Body of pancreas (tissue), 4 donors: ENCODE measurements around the gene DDHD1.

Experiments
- POLR2A ChIP-seq, 3 donors: fragments of 450-650 bp; IDR thresholded peaks; one replicate each; pipeline ENCODE4 v1.6.1; 2016; ENCODE audit warnings: antibody characterized with exemption in 3 of 3, mild to moderate bottlenecking in 2 of 3
- TF ChIP-seq, protein P1 (sequence below), 7 experiments: fragments of 450-650 bp in 4 of 7; fragments of 200-600 bp in 3 of 7; sonication (generic) in 3 of 7; IDR thresholded peaks; one replicate each; pipeline ENCODE4 v1.5.1; 2016 to 2019; ENCODE audit warnings: antibody characterized with exemption in 7 of 7

DNA sequence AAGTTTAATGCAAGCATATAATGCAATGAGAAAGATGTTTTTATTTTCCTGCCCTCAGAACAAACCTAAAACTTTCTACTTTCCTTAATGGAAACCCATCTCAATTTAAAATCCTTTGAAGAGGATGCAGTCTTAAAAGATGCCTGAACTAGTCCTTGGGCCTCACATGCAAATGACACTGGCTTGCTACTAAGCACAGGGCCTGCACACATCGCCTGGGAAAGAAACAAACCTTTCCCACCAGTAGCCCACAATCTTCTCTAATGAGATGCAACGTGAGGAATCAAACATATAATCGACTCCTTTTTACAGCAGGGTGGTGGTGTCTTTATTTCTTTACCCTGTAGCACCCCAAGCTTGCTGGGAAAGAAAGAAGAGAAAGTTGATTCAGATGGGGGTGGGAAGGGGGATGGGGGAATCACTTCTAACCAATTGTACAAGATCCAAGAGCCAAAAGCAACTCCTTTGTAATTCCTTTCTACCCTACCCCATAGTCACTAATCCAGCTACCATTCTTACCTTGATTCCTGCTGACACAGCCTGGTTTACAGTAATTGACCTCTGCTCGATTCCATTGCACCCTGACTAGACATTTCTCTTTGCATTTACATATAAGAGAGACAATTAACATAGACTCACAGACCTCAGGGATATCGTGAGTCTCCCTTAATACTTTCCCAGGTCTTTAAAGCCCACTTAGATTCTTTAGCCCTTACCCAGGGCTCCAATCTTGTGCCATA is 132.8 kb downstream of the DDHD1 start:
- TF ChIP-seq, protein P1, sequence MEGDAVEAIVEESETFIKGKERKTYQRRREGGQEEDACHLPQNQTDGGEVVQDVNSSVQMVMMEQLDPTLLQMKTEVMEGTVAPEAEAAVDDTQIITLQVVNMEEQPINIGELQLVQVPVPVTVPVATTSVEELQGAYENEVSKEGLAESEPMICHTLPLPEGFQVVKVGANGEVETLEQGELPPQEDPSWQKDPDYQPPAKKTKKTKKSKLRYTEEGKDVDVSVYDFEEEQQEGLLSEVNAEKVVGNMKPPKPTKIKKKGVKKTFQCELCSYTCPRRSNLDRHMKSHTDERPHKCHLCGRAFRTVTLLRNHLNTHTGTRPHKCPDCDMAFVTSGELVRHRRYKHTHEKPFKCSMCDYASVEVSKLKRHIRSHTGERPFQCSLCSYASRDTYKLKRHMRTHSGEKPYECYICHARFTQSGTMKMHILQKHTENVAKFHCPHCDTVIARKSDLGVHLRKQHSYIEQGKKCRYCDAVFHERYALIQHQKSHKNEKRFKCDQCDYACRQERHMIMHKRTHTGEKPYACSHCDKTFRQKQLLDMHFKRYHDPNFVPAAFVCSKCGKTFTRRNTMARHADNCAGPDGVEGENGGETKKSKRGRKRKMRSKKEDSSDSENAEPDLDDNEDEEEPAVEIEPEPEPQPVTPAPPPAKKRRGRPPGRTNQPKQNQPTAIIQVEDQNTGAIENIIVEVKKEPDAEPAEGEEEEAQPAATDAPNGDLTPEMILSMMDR (IDR thresholded peaks at IDR 0.05): no peak
- no peak for TF ChIP-seq POLR2A (IDR thresholded peaks at IDR 0.05)
